GM23338 (cell line): Measurements from ENCODE around the gene SAMD11. TPM values are rescaled to one million over a fixed set of nuclear protein-coding genes. Genes with fewer than 3 reads are reported as not detected.

Experiments
- ATAC-seq: fragments of 200-7000 bp; cut with Tn5 transposase; 3 replicates; pipeline ENCODE4 v1.9.1; 2020
- DNase-seq: peaks from one replicate; pipeline ENCODE4 v3.0.0-alpha.2; 2015; ENCODE audit warnings: low spot score
- H2AFZ ChIP-seq: fragments of 200-600 bp; sonication (generic); 2 replicates; pipeline ENCODE4 v1.8.0; 2016; ENCODE audit warnings: antibody characterized with exemption, mild to moderate bottlenecking, moderate library complexity
- H3F3A ChIP-seq: fragments of 200-600 bp; sonication (generic); replicated peaks from 2 replicates; pipeline ENCODE4 v1.8.0; 2017; ENCODE audit warnings: antibody characterized with exemption, mixed run types, low read depth
- H3K27ac ChIP-seq: fragments of 200-600 bp; sonication (generic); 2 replicates; pipeline ENCODE4 v1.6.1; 2016; ENCODE audit warnings: low read depth
- H3K27me3 ChIP-seq: fragments of 200-600 bp; sonication (generic); 2 replicates; pipeline ENCODE4 v1.8.0; 2016; ENCODE audit warnings: mild to moderate bottlenecking, mixed run types, moderate library complexity; ENCODE audit not compliant: insufficient read depth
- H3K36me3 ChIP-seq: fragments of 200-600 bp; sonication (generic); 2 replicates; pipeline ENCODE4 v1.8.0; 2016; ENCODE audit warnings: mild to moderate bottlenecking; ENCODE audit not compliant: insufficient read depth
- H3K4me1 ChIP-seq: fragments of 200-600 bp; sonication (generic); 2 replicates; pipeline ENCODE4 v1.8.0; 2016; ENCODE audit warnings: mild to moderate bottlenecking, moderate library complexity; ENCODE audit not compliant: insufficient read depth
- H3K4me2 ChIP-seq: fragments of 200-600 bp; sonication (generic); 2 replicates; pipeline ENCODE4 v1.7.1; 2017; ENCODE audit warnings: mixed run types
- H3K4me3 ChIP-seq: fragments of 200-600 bp; sonication (generic); 2 replicates; pipeline ENCODE4 v1.6.1; 2016; ENCODE audit warnings: mixed run types
- H3K79me2 ChIP-seq: fragments of 200-600 bp; sonication (generic); replicated peaks from 2 replicates; pipeline ENCODE4 v1.8.0; 2017; ENCODE audit warnings: mild to moderate bottlenecking; ENCODE audit not compliant: insufficient read depth
- H3K9me2 ChIP-seq: fragments of 200-600 bp; sonication (generic); 2 replicates; pipeline ENCODE4 v1.8.0; 2017; ENCODE audit not compliant: insufficient read depth
- H4K20me1 ChIP-seq: fragments of 200-600 bp; sonication (generic); replicated peaks from 2 replicates; pipeline ENCODE4 v1.8.0; 2017; ENCODE audit warnings: mild to moderate bottlenecking; ENCODE audit not compliant: insufficient read depth
- H3K27ac Mint-ChIP-seq: 2 replicates; pipeline ENCODE4 v1.8.0; 2020; ENCODE audit warnings: inconsistent platforms, mild to moderate bottlenecking, moderate library complexity, mixed read lengths
- H3K27me3 Mint-ChIP-seq: 3 replicates; pipeline ENCODE4 v1.8.0; 2022; ENCODE audit warnings: low read depth, mild to moderate bottlenecking, moderate library complexity, mixed read lengths, inconsistent platforms; ENCODE audit not compliant: insufficient read depth, poor library complexity
- H3K36me3 Mint-ChIP-seq: 3 replicates; pipeline ENCODE4 v1.8.0; 2021; ENCODE audit warnings: low read depth, mild to moderate bottlenecking, inconsistent platforms, moderate library complexity, mixed read lengths
- H3K4me1 Mint-ChIP-seq: 3 replicates; pipeline ENCODE4 v1.8.0; 2020; ENCODE audit warnings: mild to moderate bottlenecking, inconsistent platforms, mixed read lengths
- H3K4me3 Mint-ChIP-seq: 3 replicates; pipeline ENCODE4 v1.8.0; 2021; ENCODE audit warnings: moderate library complexity, mild to moderate bottlenecking, inconsistent platforms, mixed read lengths
- H3K9me3 Mint-ChIP-seq: 3 replicates; pipeline ENCODE4 v1.8.0; 2020; ENCODE audit warnings: moderate library complexity, mild to moderate bottlenecking, inconsistent platforms, mixed read lengths
- CTCF ChIP-seq, 2 experiments: fragments of 200-600 bp in 1 of 2; sonication (generic) in 1 of 2; conservative IDR thresholded peaks; 2 replicates each; pipeline versions ENCODE4 v1.5.1 to v1.6.1; 2016 to 2017; ENCODE audit warnings: antibody characterized with exemption in 2 of 2, low read depth in 2 of 2, mild to moderate bottlenecking in 2 of 2, moderate library complexity in 1 of 2
- ETS1 ChIP-seq: IDR thresholded peaks from 2 replicates; pipeline ENCODE4 v1.6.1; 2016; ENCODE audit warnings: antibody characterized with exemption
- JUNB ChIP-seq: IDR thresholded peaks from one replicate; pipeline ENCODE4 v1.6.1; 2016; ENCODE audit warnings: antibody characterized with exemption; ENCODE audit not compliant: unreplicated experiment
- NANOG ChIP-seq: IDR thresholded peaks from 2 replicates; pipeline ENCODE4 v1.6.1; 2016; ENCODE audit warnings: antibody characterized with exemption, borderline replicate concordance
- POLR2AphosphoS5 ChIP-seq: IDR thresholded peaks from 2 replicates; pipeline ENCODE4 v1.6.1; 2016; ENCODE audit warnings: antibody characterized with exemption, low read depth
- REST ChIP-seq: IDR thresholded peaks from one replicate; pipeline ENCODE4 v1.6.1; 2018; ENCODE audit warnings: antibody characterized with exemption; ENCODE audit not compliant: unreplicated experiment
- STAT1 ChIP-seq: IDR thresholded peaks from one replicate; pipeline ENCODE4 v1.6.1; 2016; ENCODE audit warnings: antibody characterized with exemption; ENCODE audit not compliant: unreplicated experiment
- polyA plus RNA-seq: library from polyadenylated mRNA; unstranded; fragments of >200 nt; fragmentation: Nextera tagmentation; extraction: Ambion mirVana; gene quantifications from 2 replicates; pipeline ENCODE4 v1.2.1, GENCODE V29; 2016
- total RNA-seq: library from RNA; depleted of rRNA; stranded (reverse); fragments of >200 nt; shearing (Covaris generic); gene quantifications from 2 replicates; pipeline ENCODE4 v1.2.3, GENCODE V29; 2014

Gene SAMD11
- total and polyA plus RNA-seq, 2 experiments from 2014 or later: 0.14 to 0.40 TPM

DNA sequence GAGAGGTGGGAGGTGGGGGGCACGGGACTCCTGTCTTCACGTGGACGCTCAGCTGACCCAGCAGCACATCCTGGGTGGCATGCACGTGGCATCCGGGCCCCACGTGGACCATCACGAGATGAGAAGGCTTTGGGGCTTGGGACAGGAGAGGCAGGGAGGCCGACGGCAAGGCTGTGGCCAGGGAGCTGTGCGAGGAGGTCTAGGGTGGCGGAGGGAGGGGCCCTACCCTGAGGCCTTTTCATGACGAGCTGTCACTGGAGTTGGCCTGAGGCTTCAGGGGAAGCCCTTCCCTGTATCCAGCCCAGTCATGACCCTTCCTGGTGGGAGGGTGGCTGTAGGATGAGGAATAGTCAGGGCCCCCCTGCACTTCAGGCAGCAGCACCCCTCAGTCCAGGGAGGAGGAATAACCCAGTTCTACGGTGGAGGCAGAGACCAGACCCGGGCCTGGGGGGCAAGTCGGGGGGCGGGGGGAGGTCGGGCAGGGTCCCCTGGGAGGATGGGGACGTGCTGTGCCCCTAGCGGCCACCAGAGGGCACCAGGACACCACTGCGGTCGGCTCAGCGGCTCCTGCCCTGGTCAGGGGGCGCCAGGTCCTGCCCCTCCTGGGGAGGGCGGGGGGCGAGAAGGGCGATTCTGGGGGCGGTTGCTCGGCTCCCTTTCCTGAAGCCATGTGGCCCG is 60.2 kb downstream of the SAMD11 start:
- Mint-ChIP-seq H3K9me3 (no peaks in the 10 kb centered on the region; the same call in 2 of the 3 replicates), H3K36me3 (no peaks in the 10 kb centered on the region), H3K27me3 (peaks cover 52% of the 10 kb centered on the region), H3K4me3 (no peak overlapping the region), H3K27ac (no peak overlapping the region), H3K4me1 (no peaks in the 10 kb centered on the region)
- Histone ChIP-seq H3K27ac (no peak overlapping the region), H3K9me2 (no peaks in the 10 kb centered on the region), H3K27me3 (peaks cover 50% of the 10 kb centered on the region), H3K4me2 (peak overlapping the region; percentile 71; the same call in 1 of the 2 replicates), H4K20me1 (no peaks in the 10 kb centered on the region), H2AFZ (no peak overlapping the region), H3F3A (no peaks in the 10 kb centered on the region), H3K36me3 (no peaks in the 10 kb centered on the region), H3K79me2 (no peaks in the 10 kb centered on the region), H3K4me1 (no peaks in the 10 kb centered on the region), H3K4me3 (no peak overlapping the region)
- peak; percentile 65 for DNase-seq
- TF ChIP-seq JUNB (no peak), CTCF (conservative IDR thresholded peaks at IDR 0.05; ENCODE audit: low read depth in 2 of 2) (peak; percentile 64 to 88)
- peak; percentile 85 for ATAC-seq

DNA sequence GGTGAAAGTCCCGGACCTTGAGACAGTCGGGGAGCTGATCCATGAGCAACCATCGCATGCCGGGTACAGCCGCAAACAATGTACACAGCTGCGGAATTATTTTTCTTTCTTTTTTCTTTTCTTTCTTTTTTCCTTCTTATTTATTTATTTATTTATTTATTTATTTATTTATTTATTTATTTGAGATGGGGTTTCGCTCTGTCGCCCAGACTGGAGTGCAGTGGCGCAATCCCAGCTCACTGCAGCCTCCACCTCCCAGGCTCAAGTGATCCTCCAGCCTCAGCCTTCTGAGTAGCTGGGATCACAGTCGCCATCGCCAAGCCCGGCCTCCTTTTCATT is 60.7 kb downstream of the SAMD11 start:
- H3K36me3 ChIP-seq: no peaks in the 10 kb centered on the region
- no peaks in the 10 kb centered on the region for H3K79me2 ChIP-seq
- Mint-ChIP-seq H3K9me3 (no peaks in the 10 kb centered on the region; the same call in 2 of the 3 replicates), H3K27ac (no peak overlapping the region), H3K4me1 (no peaks in the 10 kb centered on the region), H3K4me3 (no peak overlapping the region), H3K27me3 (peaks cover 58% of the 10 kb centered on the region), H3K36me3 (no peaks in the 10 kb centered on the region)
- H3K4me2 ChIP-seq: peak overlapping the region; percentile 71; the same call in 1 of the 2 replicates
- H3K4me1 ChIP-seq: no peaks in the 10 kb centered on the region
- H2AFZ ChIP-seq: no peak overlapping the region
- no peak overlapping the region for H3K27ac ChIP-seq
- H4K20me1 ChIP-seq: no peaks in the 10 kb centered on the region
- H3F3A ChIP-seq: no peaks in the 10 kb centered on the region
- peaks cover 55% of the 10 kb centered on the region for H3K27me3 ChIP-seq
- H3K4me3 ChIP-seq: no peak overlapping the region
- no peaks in the 10 kb centered on the region for H3K9me2 ChIP-seq
- 0 out of 4 replicates have a peak, but pooled peaks of 1 of the 2 experiments have one; percentile 12 for TF ChIP-seq CTCF (conservative IDR thresholded peaks at IDR 0.05; ENCODE audit: low read depth in 2 of 2)
- TF ChIP-seq NANOG: no peak
- no peak for TF ChIP-seq STAT1
- ATAC-seq (no peak), DNase-seq (no peak)

- H2AFZ ChIP-seq: no peak overlapping the region
- H3K4me2 ChIP-seq: no peak overlapping the region
- H3K27ac Mint-ChIP-seq: no peak overlapping the region
- TF ChIP-seq JUNB: no peak
- TF ChIP-seq REST: no peak
- TF ChIP-seq ETS1: no peak
- no peak for TF ChIP-seq NANOG
- no peak for TF ChIP-seq POLR2AphosphoS5
- TF ChIP-seq STAT1: no peak
- H3K9me2 ChIP-seq: no peaks in the 10 kb centered on the region
- no peaks in the 10 kb centered on the region for H3K4me1 ChIP-seq
- H3K79me2 ChIP-seq: no peaks in the 10 kb centered on the region
- no peaks in the 10 kb centered on the region for H3F3A ChIP-seq
- H3K36me3 ChIP-seq: no peaks in the 10 kb centered on the region
- no peaks in the 10 kb centered on the region for H3K4me1 Mint-ChIP-seq
- no peak overlapping the region for H3K4me3 Mint-ChIP-seq
- no peak for DNase-seq
- no peak for ATAC-seq
- H3K9me3 Mint-ChIP-seq: no peaks in the 10 kb centered on the region; the same call in 2 of the 3 replicates
- no peak overlapping the region for H3K27ac ChIP-seq
- H3K27me3 ChIP-seq: peaks cover 62% of the 10 kb centered on the region
- peaks cover 63% of the 10 kb centered on the region for H3K27me3 Mint-ChIP-seq
- no peaks in the 10 kb centered on the region for H4K20me1 ChIP-seq
- H3K36me3 Mint-ChIP-seq: no peaks in the 10 kb centered on the region
- no peak overlapping the region for H3K4me3 ChIP-seq
These were observed 61.4 kb downstream of the SAMD11 start for GRCh38 chr1:985126-985525.
